Hippocampal formation (tissue), 2 donors: Measurements from ENCODE around the gene FGFR4.

ENCODE experiments used
- DNase-seq, 2 donors: peaks; one replicate each; lab custom pipeline; 2025; lab: John Stamatoyannopoulos, UW

The FGFR4 gene

GRCh38 chr5:177103523-177104253 is 17.0 kb downstream of the FGFR4 start:
- no peak for DNase-seq

- no peak for DNase-seq
Observed at GRCh38 chr5:177105691-177106476, 19.2 kb downstream of the FGFR4 start.

GRCh38 chr5:177107159-177107558 is 20.4 kb downstream of the FGFR4 start:
- no peak for DNase-seq

- DNase-seq: no peak
Observed at GRCh38 chr5:177109810-177110209, 23.1 kb downstream of the FGFR4 start.

- DNase-seq: peak; percentile 7 to 25
Observed at GRCh38 chr5:177111720-177112394, 25.1 kb downstream of the FGFR4 start.

GRCh38 chr5:177112589-177113220 is 26.0 kb downstream of the FGFR4 start:
- no peak for DNase-seq

GRCh38 chr5:177113566-177114424 is 27.1 kb downstream of the FGFR4 start:
- DNase-seq: peak; percentile 56 to 81

- DNase-seq: peak; percentile 72 to 89
Observed at GRCh38 chr5:177116631-177117373, 30.1 kb downstream of the FGFR4 start.

- no peak for DNase-seq
Observed at GRCh38 chr5:177117441-177118045, 30.8 kb downstream of the FGFR4 start.

GRCh38 chr5:177122566-177122965 is 35.9 kb downstream of the FGFR4 start:
- DNase-seq: no peak

- DNase-seq: no peak
Observed at GRCh38 chr5:177123789-177124485, 37.2 kb downstream of the FGFR4 start.

- DNase-seq: no peak
Observed at GRCh38 chr5:177124486-177124991, 37.8 kb downstream of the FGFR4 start.

GRCh38 chr5:177126771-177127170 is 40.1 kb downstream of the FGFR4 start:
- DNase-seq: no peak

- DNase-seq: no peak
Observed at GRCh38 chr5:177128551-177128981, 41.9 kb downstream of the FGFR4 start.

- DNase-seq: no peak
Observed at GRCh38 chr5:177130211-177131018, 43.7 kb downstream of the FGFR4 start.

GRCh38 chr5:177131019-177131320 is 44.3 kb downstream of the FGFR4 start:
- no peak for DNase-seq

GRCh38 chr5:177131352-177132135 is 44.8 kb downstream of the FGFR4 start:
- DNase-seq: no peak
